HG03439 (cell line): Measurements from ENCODE around the gene CYB561.
A peak's percentile ranks its signal among the peaks of the same experiment; 100 is the strongest.

Source experiments
- ATAC-seq: cut with Tn5 transposase; IDR thresholded peaks from one replicate; pipeline ENCODE4 v1.9.1; 2021; ENCODE audit warnings: mild to moderate bottlenecking, moderate library complexity; ENCODE audit not compliant: unreplicated experiment

Gene CYB561

GRCh38 chr17:63452046-63452961 lies 6.2 kb upstream of the CYB561 start:
- ATAC-seq, result no peak

GRCh38 chr17:63451150-63451549 lies 5.0 kb upstream of the CYB561 start:
- no peak for ATAC-seq

GRCh38 chr17:63450551-63450950 lies 4.4 kb upstream of the CYB561 start:
- no peak for ATAC-seq

GRCh38 chr17:63448655-63449054 lies 2.5 kb upstream of the CYB561 start:
- no peak for ATAC-seq

GRCh38 chr17:63447471-63448009 lies 1.4 kb upstream of the CYB561 start:
- ATAC-seq, result no peak

- peak; percentile 34 for ATAC-seq
Measured at GRCh38 chr17:63446753-63447470, 806 bp upstream of the CYB561 start.

GRCh38 chr17:63445571-63445953 lies 544 bp downstream of the CYB561 start:
- peak; percentile 31 for ATAC-seq

GRCh38 chr17:63445065-63445464 lies 1.0 kb downstream of the CYB561 start:
- no peak for ATAC-seq

- ATAC-seq, result no peak
Measured at GRCh38 chr17:63444457-63444856, 1.6 kb downstream of the CYB561 start.

- ATAC-seq, result no peak
Measured at GRCh38 chr17:63443053-63443452, 3.1 kb downstream of the CYB561 start.

- no peak for ATAC-seq
Measured at GRCh38 chr17:63442549-63443035, 3.5 kb downstream of the CYB561 start.

- no peak for ATAC-seq
Measured at GRCh38 chr17:63442074-63442473, 4.0 kb downstream of the CYB561 start.

GRCh38 chr17:63441654-63442053 lies 4.5 kb downstream of the CYB561 start:
- ATAC-seq, result no peak

GRCh38 chr17:63440770-63441335 lies 5.3 kb downstream of the CYB561 start:
- ATAC-seq, result no peak

- ATAC-seq, result no peak
Measured at GRCh38 chr17:63440127-63440769, 5.9 kb downstream of the CYB561 start.

- no peak for ATAC-seq
Measured at GRCh38 chr17:63439687-63440086, 6.4 kb downstream of the CYB561 start.

- ATAC-seq, result no peak
Measured at GRCh38 chr17:63438092-63439051, 7.7 kb downstream of the CYB561 start.

- ATAC-seq, result no peak
Measured at GRCh38 chr17:63437287-63438091, 8.6 kb downstream of the CYB561 start.
